ENCODE results near the gene C9orf153. TPM values are rescaled to one million over a fixed set of nuclear protein-coding genes. Genes with fewer than 3 reads are reported as not detected.
A peak's percentile ranks its signal among the peaks of the same experiment; 100 is the strongest.

The C9orf153 gene
- total RNA-seq (under 1 TPM in 4 of 5 donors, not detected in 1; 0.38 to 0.90 (median 0.55) TPM), total RNA-seq (0.23 to 1.9 (median 0.87) reads per million in 29 experiments)
- total RNA-seq (2013) = 0.26 TPM

GRCh38 chr9:86259557-86259956 lies at the start of gene C9orf153:
TSS of gene C9orf153 (minus strand) at chr9:86259657. CDS start at chr9:86229603, 30,054 bp downstream.
- Histone ChIP-seq H3K36me3 (ENCODE audit: control insufficient read depth in 2 of 2, extremely low read depth in 1 of 2, insufficient read depth in 1 of 2, low read length in 1 of 2) (peaks cover 6 to 14% of the 10 kb centered on the region in 2 donors), H3K27ac (ENCODE audit: low read length) (no peak within 1 kb of the TSS), H3K27me3 (replicated peaks in 1 of 2; ENCODE audit: control insufficient read depth in 2 of 2, extremely low read depth in 1 of 2, insufficient read depth in 2 of 2, low read length in 1 of 2) (no peaks in the 10 kb centered on the region), H3K4me3 (ENCODE audit: control insufficient read depth in 1 of 2, extremely low read depth in 1 of 2, low read length in 1 of 2) (no peak within 1 kb of the TSS), H3K4me1 (ENCODE audit: control insufficient read depth in 1 of 2, extremely low read depth in 1 of 2, insufficient read depth in 2 of 2, low read length in 2 of 2) (no peaks in the 10 kb centered on the region), H3K9me3 (no peaks in the 10 kb centered on the region)
- ATAC-seq (replicated peaks in 1 of 4) = no peak
- Mint-ChIP-seq H3K9me3 (no peaks in the 10 kb centered on the region), H3K27me3 (no peaks in the 10 kb centered on the region), H3K27ac (no peak within 1 kb of the TSS), H3K36me3 (peaks cover 37% of the 10 kb centered on the region), H3K4me3 (no peak within 1 kb of the TSS), H3K4me1 (no peaks in the 10 kb centered on the region)
- no peak for DNase-seq
- ChIA-PET CTCF (interaction anchor here in 1 of 2 donors (0.6 kb wide), 1 partner anchor 78 kb away, joined by 7 read pairs; no protein-coding TSS in a partner anchor), POLR2A (interaction anchor here in 1 of 2 donors (0.6 kb wide), 1 partner anchor 407 kb away, joined by 3 read pairs; no protein-coding TSS in a partner anchor)
- 58% methylated on average over 3 of the region's 8 CpGs for WGBS (ENCODE audit: insufficient coverage)

GRCh38 chr9:86308687-86309086 lies 49.2 kb upstream of the C9orf153 start:
- peaks cover 15 to 18% (median 16%) of the 10 kb centered on the region in 3 donors for H3K4me1 Mint-ChIP-seq
- CTCF ChIA-PET = interaction anchor here in 1 of 2 donors (1.5 kb wide), 1 partner anchor 11 kb away, joined by 4 read pairs; no protein-coding TSS in a partner anchor
- no peak for ATAC-seq (replicated peaks in 1 of 4)
- no peak overlapping the region for H3K27ac ChIP-seq (ENCODE audit: low read length)
- H3K27me3 ChIP-seq (replicated peaks in 1 of 2; ENCODE audit: control insufficient read depth in 2 of 2, extremely low read depth in 1 of 2, insufficient read depth in 2 of 2, low read length in 1 of 2) = no peaks in the 10 kb centered on the region
- H3K36me3 ChIP-seq (ENCODE audit: control insufficient read depth in 2 of 2, extremely low read depth in 1 of 2, insufficient read depth in 1 of 2, low read length in 1 of 2) = peaks cover 16 to 68% of the 10 kb centered on the region in 2 donors
- POLR2A ChIA-PET = interaction anchor here in 1 of 2 donors (0.6 kb wide), 1 partner anchor 473 kb away, joined by 3 read pairs; no protein-coding TSS in a partner anchor
- no peaks in the 10 kb centered on the region for H3K9me3 Mint-ChIP-seq
- no peak overlapping the region for H3K4me3 Mint-ChIP-seq
- H3K4me1 ChIP-seq (ENCODE audit: control insufficient read depth in 1 of 2, extremely low read depth in 1 of 2, insufficient read depth in 2 of 2, low read length in 2 of 2) = peaks cover 0 to under 1% of the 10 kb centered on the region in 2 experiments
- peaks cover 58% of the 10 kb centered on the region for H3K36me3 Mint-ChIP-seq
- no peak overlapping the region for H3K27ac Mint-ChIP-seq
- no peaks in the 10 kb centered on the region for H3K27me3 Mint-ChIP-seq
- H3K9me3 ChIP-seq = no peaks in the 10 kb centered on the region
- DNase-seq = no peak
- H3K4me3 ChIP-seq (ENCODE audit: control insufficient read depth in 1 of 2, extremely low read depth in 1 of 2, low read length in 1 of 2) = no peak overlapping the region
- WGBS (ENCODE audit: insufficient coverage) = no CpG with 5 or more reads among the region's 1 CpG

GRCh38 chr9:86304236-86304730 lies 44.8 kb upstream of the C9orf153 start:
- Histone ChIP-seq H3K4me3 (ENCODE audit: control insufficient read depth in 1 of 2, extremely low read depth in 1 of 2, low read length in 1 of 2) (no peak overlapping the region), H3K36me3 (ENCODE audit: control insufficient read depth in 2 of 2, extremely low read depth in 1 of 2, insufficient read depth in 1 of 2, low read length in 1 of 2) (peaks cover 5 to 79% of the 10 kb centered on the region in 2 donors), H3K9me3 (no peaks in the 10 kb centered on the region), H3K27ac (ENCODE audit: low read length) (no peak overlapping the region), H3K4me1 (ENCODE audit: control insufficient read depth in 1 of 2, extremely low read depth in 1 of 2, insufficient read depth in 2 of 2, low read length in 2 of 2) (peaks cover 0 to 5% of the 10 kb centered on the region in 2 experiments), H3K27me3 (replicated peaks in 1 of 2; ENCODE audit: control insufficient read depth in 2 of 2, extremely low read depth in 1 of 2, insufficient read depth in 2 of 2, low read length in 1 of 2) (no peaks in the 10 kb centered on the region)
- no peak overlapping the region for H3K4me3 Mint-ChIP-seq
- no peaks in the 10 kb centered on the region for H3K27me3 Mint-ChIP-seq
- POLR2A ChIA-PET = no interaction called here
- DNase-seq (no peak), ATAC-seq (replicated peaks in 1 of 4) (no peak)
- H3K9me3 Mint-ChIP-seq = no peaks in the 10 kb centered on the region
- H3K36me3 Mint-ChIP-seq = peaks cover 50% of the 10 kb centered on the region
- peaks cover 27 to 35% (median 28%) of the 10 kb centered on the region in 3 donors for H3K4me1 Mint-ChIP-seq
- WGBS (ENCODE audit: insufficient coverage) = no CpG with 5 or more reads among the region's 3 CpGs
- peak overlapping the region; percentile 88 to 90 for H3K27ac Mint-ChIP-seq
- CTCF ChIA-PET = no interaction called here

GRCh38 chr9:86303316-86303975 lies 44.0 kb upstream of the C9orf153 start:
- WGBS (ENCODE audit: insufficient coverage) = no CpG with 5 or more reads among the region's 4 CpGs
- H3K27me3 Mint-ChIP-seq = no peaks in the 10 kb centered on the region
- peak; percentile 91 to 100 (median 100) for ATAC-seq (replicated peaks in 1 of 4)
- no peak overlapping the region for H3K27ac ChIP-seq (ENCODE audit: low read length)
- H3K9me3 ChIP-seq = no peaks in the 10 kb centered on the region
- peaks cover 11 to 82% of the 10 kb centered on the region in 2 donors for H3K36me3 ChIP-seq (ENCODE audit: control insufficient read depth in 2 of 2, extremely low read depth in 1 of 2, insufficient read depth in 1 of 2, low read length in 1 of 2)
- peaks cover 56% of the 10 kb centered on the region for H3K36me3 Mint-ChIP-seq
- no peak overlapping the region for H3K4me3 ChIP-seq (ENCODE audit: control insufficient read depth in 1 of 2, extremely low read depth in 1 of 2, low read length in 1 of 2)
- peaks cover 27 to 42% (median 28%) of the 10 kb centered on the region in 3 donors for H3K4me1 Mint-ChIP-seq
- peaks cover 0 to 5% of the 10 kb centered on the region in 2 experiments for H3K4me1 ChIP-seq (ENCODE audit: control insufficient read depth in 1 of 2, extremely low read depth in 1 of 2, insufficient read depth in 2 of 2, low read length in 2 of 2)
- DNase-seq = peak in 10 of 35 experiments; percentile 8 to 50 (median 23)
- H3K4me3 Mint-ChIP-seq = peak overlapping the region in 1 of 3 donors; percentile 0
- H3K27me3 ChIP-seq (replicated peaks in 1 of 2; ENCODE audit: control insufficient read depth in 2 of 2, extremely low read depth in 1 of 2, insufficient read depth in 2 of 2, low read length in 1 of 2) = no peaks in the 10 kb centered on the region
- peak overlapping the region; percentile 88 to 90 for H3K27ac Mint-ChIP-seq
- CTCF ChIA-PET = no interaction called here
- no peaks in the 10 kb centered on the region for H3K9me3 Mint-ChIP-seq
- POLR2A ChIA-PET = no interaction called here

GRCh38 chr9:86301686-86302085 lies 42.2 kb upstream of the C9orf153 start:
- Histone ChIP-seq H3K9me3 (no peaks in the 10 kb centered on the region), H3K36me3 (ENCODE audit: control insufficient read depth in 2 of 2, extremely low read depth in 1 of 2, insufficient read depth in 1 of 2, low read length in 1 of 2) (peaks cover 8 to 84% of the 10 kb centered on the region in 2 donors), H3K27me3 (replicated peaks in 1 of 2; ENCODE audit: control insufficient read depth in 2 of 2, extremely low read depth in 1 of 2, insufficient read depth in 2 of 2, low read length in 1 of 2) (no peaks in the 10 kb centered on the region), H3K4me1 (ENCODE audit: control insufficient read depth in 1 of 2, extremely low read depth in 1 of 2, insufficient read depth in 2 of 2, low read length in 2 of 2) (peaks cover 0 to 5% of the 10 kb centered on the region in 2 experiments), H3K4me3 (ENCODE audit: control insufficient read depth in 1 of 2, extremely low read depth in 1 of 2, low read length in 1 of 2) (no peak overlapping the region), H3K27ac (ENCODE audit: low read length) (no peak overlapping the region)
- ATAC-seq (replicated peaks in 1 of 4) = no peak
- Mint-ChIP-seq H3K27me3 (no peaks in the 10 kb centered on the region), H3K36me3 (peaks cover 62% of the 10 kb centered on the region), H3K27ac (peak overlapping the region in 1 of 2 donors; percentile 58), H3K9me3 (no peaks in the 10 kb centered on the region), H3K4me3 (no peak overlapping the region), H3K4me1 (peaks cover 27 to 46% (median 28%) of the 10 kb centered on the region in 3 donors)
- ChIA-PET CTCF (no interaction called here), POLR2A (interaction anchor here in 1 of 2 donors (0.6 kb wide), 1 partner anchor 18 kb away, joined by 13 read pairs; no protein-coding TSS in a partner anchor)
- no CpG with 5 or more reads among the region's 1 CpG for WGBS (ENCODE audit: insufficient coverage)
- no peak for DNase-seq

GRCh38 chr9:86300701-86301100 lies 41.2 kb upstream of the C9orf153 start:
- no peaks in the 10 kb centered on the region for H3K27me3 ChIP-seq (replicated peaks in 1 of 2; ENCODE audit: control insufficient read depth in 2 of 2, extremely low read depth in 1 of 2, insufficient read depth in 2 of 2, low read length in 1 of 2)
- H3K4me3 ChIP-seq (ENCODE audit: control insufficient read depth in 1 of 2, extremely low read depth in 1 of 2, low read length in 1 of 2) = no peak overlapping the region
- H3K4me1 Mint-ChIP-seq = peaks cover 21 to 43% (median 26%) of the 10 kb centered on the region in 3 donors
- no peak overlapping the region for H3K27ac ChIP-seq (ENCODE audit: low read length)
- peaks cover 0 to 5% of the 10 kb centered on the region in 2 experiments for H3K4me1 ChIP-seq (ENCODE audit: control insufficient read depth in 1 of 2, extremely low read depth in 1 of 2, insufficient read depth in 2 of 2, low read length in 2 of 2)
- DNase-seq (no peak), ATAC-seq (replicated peaks in 1 of 4) (no peak)
- H3K27ac Mint-ChIP-seq = peak overlapping the region; percentile 48 to 79
- CTCF ChIA-PET = interaction anchor here in 1 of 2 donors (0.5 kb wide), 1 partner anchor 10 kb away, joined by 3 read pairs; no protein-coding TSS in a partner anchor
- H3K36me3 ChIP-seq (ENCODE audit: control insufficient read depth in 2 of 2, extremely low read depth in 1 of 2, insufficient read depth in 1 of 2, low read length in 1 of 2) = peaks cover 6 to 83% of the 10 kb centered on the region in 2 donors
- peaks cover 63% of the 10 kb centered on the region for H3K36me3 Mint-ChIP-seq
- no peaks in the 10 kb centered on the region for H3K27me3 Mint-ChIP-seq
- POLR2A ChIA-PET = no interaction called here
- WGBS (ENCODE audit: insufficient coverage) = 86% methylated on average over 1 of the region's 2 CpGs
- H3K4me3 Mint-ChIP-seq = no peak overlapping the region
- no peaks in the 10 kb centered on the region for H3K9me3 ChIP-seq
- no peaks in the 10 kb centered on the region for H3K9me3 Mint-ChIP-seq

All from T-cell (primary cell).